ENCODE results near the gene KRTAP10-11. TPM values are rescaled to one million over a fixed set of nuclear protein-coding genes. Genes with fewer than 3 reads are reported as not detected.

KRTAP10-11 gene
- total RNA-seq, 4 donors from 2014 or later, result not detected

- no peak for DNase-seq
- Histone ChIP-seq H3K9me3 (no peaks in the 10 kb centered on the region), H3K27ac (no peak overlapping the region), H3K4me3 (no peak overlapping the region), H3K4me1 (no peaks in the 10 kb centered on the region), H3K36me3 (no peaks in the 10 kb centered on the region), H3K27me3 (no peaks in the 10 kb centered on the region)
- TF ChIP-seq, protein P1, sequence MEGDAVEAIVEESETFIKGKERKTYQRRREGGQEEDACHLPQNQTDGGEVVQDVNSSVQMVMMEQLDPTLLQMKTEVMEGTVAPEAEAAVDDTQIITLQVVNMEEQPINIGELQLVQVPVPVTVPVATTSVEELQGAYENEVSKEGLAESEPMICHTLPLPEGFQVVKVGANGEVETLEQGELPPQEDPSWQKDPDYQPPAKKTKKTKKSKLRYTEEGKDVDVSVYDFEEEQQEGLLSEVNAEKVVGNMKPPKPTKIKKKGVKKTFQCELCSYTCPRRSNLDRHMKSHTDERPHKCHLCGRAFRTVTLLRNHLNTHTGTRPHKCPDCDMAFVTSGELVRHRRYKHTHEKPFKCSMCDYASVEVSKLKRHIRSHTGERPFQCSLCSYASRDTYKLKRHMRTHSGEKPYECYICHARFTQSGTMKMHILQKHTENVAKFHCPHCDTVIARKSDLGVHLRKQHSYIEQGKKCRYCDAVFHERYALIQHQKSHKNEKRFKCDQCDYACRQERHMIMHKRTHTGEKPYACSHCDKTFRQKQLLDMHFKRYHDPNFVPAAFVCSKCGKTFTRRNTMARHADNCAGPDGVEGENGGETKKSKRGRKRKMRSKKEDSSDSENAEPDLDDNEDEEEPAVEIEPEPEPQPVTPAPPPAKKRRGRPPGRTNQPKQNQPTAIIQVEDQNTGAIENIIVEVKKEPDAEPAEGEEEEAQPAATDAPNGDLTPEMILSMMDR (IDR thresholded peaks at IDR 0.05), result no peak
- no peak for TF ChIP-seq POLR2A (IDR thresholded peaks at IDR 0.05)
- intact Hi-C loops (cut with DNase I; ENCODE audit: low total_unique reads), result no loop called here
These were observed 4.2 kb downstream of the KRTAP10-11 start for GRCh38 chr21:44650265-44650972.

DNA sequence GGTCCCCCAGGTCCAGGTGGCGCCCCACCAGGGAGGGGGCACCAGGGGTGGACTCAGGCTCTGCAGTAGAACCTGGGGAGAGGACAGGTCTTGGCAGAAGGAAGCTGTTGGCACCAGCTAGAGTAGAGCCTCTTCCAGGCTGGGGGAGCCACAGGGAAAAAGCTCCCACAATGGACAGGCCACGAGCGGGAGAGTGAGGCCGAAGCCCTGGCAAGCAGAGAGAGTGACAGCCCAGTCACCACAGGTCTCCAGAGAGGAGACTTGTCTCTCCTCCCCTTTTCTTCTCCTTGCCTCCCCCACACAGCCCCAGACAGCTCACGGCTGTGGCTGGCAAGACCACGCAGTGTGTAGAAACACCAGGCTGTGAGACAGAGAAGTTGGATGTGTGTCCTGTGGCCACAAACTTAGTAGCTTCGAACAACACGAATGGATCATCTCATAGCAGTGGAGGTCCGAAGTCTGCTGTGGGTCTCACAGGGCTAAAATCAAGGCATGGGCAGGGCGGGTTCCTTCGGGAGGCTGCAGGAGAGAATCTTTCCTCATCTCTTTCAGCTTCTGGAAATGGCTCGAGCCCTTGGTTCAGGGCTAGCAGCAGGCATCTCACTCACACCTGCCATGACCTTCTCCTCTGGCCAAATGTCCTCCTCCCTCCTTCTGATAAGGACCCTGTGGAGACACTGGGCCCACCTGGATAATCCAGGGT is 4.9 kb downstream of the KRTAP10-11 start:
- Histone ChIP-seq H3K4me3 (no peak overlapping the region), H3K27me3 (no peaks in the 10 kb centered on the region), H3K9me3 (no peaks in the 10 kb centered on the region), H3K27ac (no peak overlapping the region), H3K36me3 (no peaks in the 10 kb centered on the region), H3K4me1 (no peaks in the 10 kb centered on the region)
- intact Hi-C loops (cut with DNase I; ENCODE audit: low total_unique reads), result no loop called here
- TF ChIP-seq, protein P1 (IDR thresholded peaks at IDR 0.05), result no peak
- TF ChIP-seq POLR2A (IDR thresholded peaks at IDR 0.05), result no peak
- no peak for DNase-seq

DNA sequence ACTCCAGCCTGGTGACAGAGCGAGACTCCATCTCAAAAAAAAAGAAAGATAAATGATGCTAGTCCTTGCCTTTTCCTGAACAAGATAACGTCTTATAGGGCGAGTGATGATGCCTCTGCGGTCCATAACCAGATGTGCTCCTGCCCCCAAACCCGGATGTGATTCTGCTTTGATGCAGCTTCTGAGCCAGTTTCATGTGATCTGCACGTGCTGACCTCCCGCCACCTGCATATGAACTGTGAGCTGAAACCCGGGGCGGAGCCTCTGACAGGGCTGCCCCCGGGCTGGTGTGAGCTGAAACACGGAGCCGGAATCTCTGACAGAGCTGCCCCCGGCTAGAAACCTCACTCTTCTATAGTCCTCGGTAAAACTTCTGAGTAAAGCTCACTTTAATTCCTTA is 6.9 kb downstream of the KRTAP10-11 start:
- no peak for TF ChIP-seq POLR2A (IDR thresholded peaks at IDR 0.05)
- TF ChIP-seq, protein P1 (IDR thresholded peaks at IDR 0.05), result no peak
- no peak for DNase-seq
- Histone ChIP-seq H3K4me3 (no peak overlapping the region), H3K27me3 (no peaks in the 10 kb centered on the region), H3K9me3 (no peaks in the 10 kb centered on the region), H3K36me3 (no peaks in the 10 kb centered on the region), H3K27ac (no peak overlapping the region), H3K4me1 (no peaks in the 10 kb centered on the region)
- intact Hi-C loops (cut with DNase I; ENCODE audit: low total_unique reads), result no loop called here

DNA sequence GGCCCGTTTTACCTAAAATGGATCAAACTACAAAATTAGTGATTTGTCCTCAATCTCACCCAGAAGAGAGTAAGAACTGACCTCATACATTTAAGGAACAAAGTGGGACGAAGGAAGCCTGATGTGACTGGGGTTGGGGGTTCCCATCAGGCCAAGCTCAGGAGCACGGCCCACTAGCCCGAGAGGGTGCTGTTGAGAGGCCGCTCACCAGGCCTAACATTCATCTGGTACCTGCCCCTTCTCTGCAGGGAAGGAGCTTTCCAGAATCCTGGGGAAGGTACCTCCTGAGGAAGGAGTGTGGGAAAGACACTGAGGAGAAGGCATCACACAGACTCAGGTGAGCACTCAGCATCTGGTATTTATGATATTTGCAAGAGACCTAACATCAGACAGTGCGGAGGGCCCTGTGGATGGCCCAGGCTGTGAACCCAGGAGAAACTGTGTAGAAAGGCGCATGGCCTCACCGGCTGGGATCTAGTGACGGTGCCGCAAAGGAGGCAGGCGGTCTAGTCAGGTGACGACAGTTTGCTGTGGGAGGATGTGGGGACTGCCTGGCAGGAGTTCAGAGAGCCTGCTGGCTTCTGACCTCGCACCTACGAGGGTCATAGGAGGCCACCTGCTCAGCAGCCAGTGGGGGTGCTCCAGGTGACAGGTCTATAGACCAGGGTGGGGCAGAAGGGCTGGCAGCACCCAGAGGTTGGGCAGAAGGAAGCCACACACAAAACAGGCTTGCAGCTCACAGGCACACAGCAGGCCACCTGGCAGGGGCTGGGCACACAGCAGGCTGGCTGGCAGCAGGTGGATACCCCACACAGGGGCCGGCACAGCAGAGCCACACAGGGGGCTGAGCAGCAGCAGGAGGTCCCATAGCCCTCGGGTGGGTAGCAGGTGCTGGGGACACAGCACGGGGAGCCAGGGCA is 7.7 kb downstream of the KRTAP10-11 start:
- Histone ChIP-seq H3K36me3 (no peaks in the 10 kb centered on the region), H3K27ac (no peak overlapping the region), H3K27me3 (no peaks in the 10 kb centered on the region), H3K9me3 (no peaks in the 10 kb centered on the region), H3K4me3 (no peak overlapping the region), H3K4me1 (no peaks in the 10 kb centered on the region)
- DNase-seq, result no peak
- TF ChIP-seq, protein P1 (IDR thresholded peaks at IDR 0.05), result no peak
- TF ChIP-seq POLR2A (IDR thresholded peaks at IDR 0.05), result no peak
- intact Hi-C loops (cut with DNase I; ENCODE audit: low total_unique reads), result no loop called here
